ENCODE data around the gene TGFBR3L.
"Not testable (repeated sequence)": the region's sequence is repeated elsewhere in the genome, so short reads cannot be mapped to it uniquely, and the experiment has no call there.

Gene TGFBR3L

GRCh38 chr19:7928334-7928706 is 13.7 kb downstream of the TGFBR3L start:
- DNase-seq = no peak
- no peak for ATAC-seq

- DNase-seq (peak; percentile 76), ATAC-seq (peak; percentile 28)
Observed at GRCh38 chr19:7928741-7929701, 14.4 kb downstream of the TGFBR3L start.

- not testable (repeated sequence) for DNase-seq, ATAC-seq
Observed at GRCh38 chr19:7930030-7930429, 15.4 kb downstream of the TGFBR3L start.

- ATAC-seq (no peak), DNase-seq (no peak)
Observed at GRCh38 chr19:7930765-7931164, 16.1 kb downstream of the TGFBR3L start.

GRCh38 chr19:7931221-7932061 is 16.8 kb downstream of the TGFBR3L start:
- DNase-seq = no peak
- ATAC-seq = no peak

GRCh38 chr19:7932276-7932929 is 17.8 kb downstream of the TGFBR3L start:
- DNase-seq = no peak
- ATAC-seq = no peak

- no peak for ATAC-seq
Observed at GRCh38 chr19:7932930-7933300, 18.3 kb downstream of the TGFBR3L start.

GRCh38 chr19:7933411-7933810 is 18.8 kb downstream of the TGFBR3L start:
- ATAC-seq = no peak
- no peak for DNase-seq

More at GRCh38 chr19:7932930-7933300, 18.3 kb downstream of the TGFBR3L start:
- DNase-seq = no peak

GRCh38 chr19:7933828-7934725 is 19.4 kb downstream of the TGFBR3L start:
- DNase-seq = no peak
- ATAC-seq = no peak

GRCh38 chr19:7934766-7935165 is 20.1 kb downstream of the TGFBR3L start:
- DNase-seq (no peak), ATAC-seq (no peak)

- no peak for ATAC-seq
- DNase-seq = no peak
Observed at GRCh38 chr19:7940841-7941240, 26.2 kb downstream of the TGFBR3L start.

GRCh38 chr19:7941895-7942596 is 27.4 kb downstream of the TGFBR3L start:
- no peak for ATAC-seq

GRCh38 chr19:7942981-7943443 is 28.4 kb downstream of the TGFBR3L start:
- DNase-seq (no peak), ATAC-seq (no peak)

More at GRCh38 chr19:7941895-7942596, 27.4 kb downstream of the TGFBR3L start:
- no peak for DNase-seq

- peak; percentile 99 for ATAC-seq
- DNase-seq = peak; percentile 98
Observed at GRCh38 chr19:7943444-7944176, 29.0 kb downstream of the TGFBR3L start, which contains the start of gene TIMM44. Gene TIMM44 (minus strand): TSS chr19:7943666. CDS start chr19:7943651, 15 bp downstream.

GRCh38 chr19:7944177-7944761 is 29.6 kb downstream of the TGFBR3L start:
- peak; percentile 89 for DNase-seq
- ATAC-seq = peak; percentile 37

- DNase-seq = no peak
- ATAC-seq = no peak
Observed at GRCh38 chr19:7947939-7948338, 33.3 kb downstream of the TGFBR3L start.

GRCh38 chr19:7953060-7953459 is 38.4 kb downstream of the TGFBR3L start:
- no peak for DNase-seq
- no peak for ATAC-seq

GRCh38 chr19:7953576-7953975 is 38.9 kb downstream of the TGFBR3L start:
- DNase-seq (no peak), ATAC-seq (no peak)

- DNase-seq (no peak), ATAC-seq (no peak)
Observed at GRCh38 chr19:7955696-7956095, 41.1 kb downstream of the TGFBR3L start.
